GM21576 (cell line): Measurements from ENCODE around the gene DBNDD2.

Source experiments
- ATAC-seq: cut with Tn5 transposase; IDR thresholded peaks from one replicate; pipeline ENCODE4 v1.9.1; 2021; ENCODE audit warnings: mild to moderate bottlenecking, moderate library complexity; ENCODE audit not compliant: unreplicated experiment

The DBNDD2 gene

GRCh38 chr20:45413479-45413878, 5.4 kb downstream of the DBNDD2 start:
- no peak for ATAC-seq

GRCh38 chr20:45415822-45416637, 7.9 kb downstream of the DBNDD2 start, which contains the start of gene PIGT:
TSS of gene PIGT (plus strand) at chr20:45416141. CDS start at chr20:45416157, 16 bp downstream.
- peak; percentile 74 for ATAC-seq

- no peak for ATAC-seq
These were observed 8.8 kb downstream of the DBNDD2 start for GRCh38 chr20:45416917-45417316.

GRCh38 chr20:45419188-45420091, 11.4 kb downstream of the DBNDD2 start:
- peak; percentile 59 for ATAC-seq

GRCh38 chr20:45420125-45420524, 12.0 kb downstream of the DBNDD2 start:
- no peak for ATAC-seq

- no peak for ATAC-seq
These were observed 15.6 kb downstream of the DBNDD2 start for GRCh38 chr20:45423700-45424099.

- no peak for ATAC-seq
These were observed 17.5 kb downstream of the DBNDD2 start for GRCh38 chr20:45425561-45425960.

GRCh38 chr20:45426320-45427016, 18.4 kb downstream of the DBNDD2 start:
- ATAC-seq: no peak

GRCh38 chr20:45427236-45428149, 19.4 kb downstream of the DBNDD2 start:
- no peak for ATAC-seq

GRCh38 chr20:45429618-45430017, 21.5 kb downstream of the DBNDD2 start:
- ATAC-seq: no peak

- ATAC-seq: peak; percentile 80
These were observed 24.2 kb downstream of the DBNDD2 start for GRCh38 chr20:45432294-45432693.

GRCh38 chr20:45433316-45433715, 25.2 kb downstream of the DBNDD2 start:
- no peak for ATAC-seq

- no peak for ATAC-seq
These were observed 25.9 kb downstream of the DBNDD2 start for GRCh38 chr20:45433976-45434375.

- ATAC-seq: peak; percentile 73
These were observed 28.8 kb downstream of the DBNDD2 start for GRCh38 chr20:45436732-45437485.

- ATAC-seq: no peak
These were observed 32.3 kb downstream of the DBNDD2 start for GRCh38 chr20:45440424-45440823.

- ATAC-seq: no peak
These were observed 33.0 kb downstream of the DBNDD2 start for GRCh38 chr20:45440891-45441685.

GRCh38 chr20:45441746-45442145, 33.7 kb downstream of the DBNDD2 start:
- ATAC-seq: no peak

GRCh38 chr20:45444050-45444449, 36.0 kb downstream of the DBNDD2 start:
- no peak for ATAC-seq
